ENCODE results near the gene B3GLCT.

DNA sequence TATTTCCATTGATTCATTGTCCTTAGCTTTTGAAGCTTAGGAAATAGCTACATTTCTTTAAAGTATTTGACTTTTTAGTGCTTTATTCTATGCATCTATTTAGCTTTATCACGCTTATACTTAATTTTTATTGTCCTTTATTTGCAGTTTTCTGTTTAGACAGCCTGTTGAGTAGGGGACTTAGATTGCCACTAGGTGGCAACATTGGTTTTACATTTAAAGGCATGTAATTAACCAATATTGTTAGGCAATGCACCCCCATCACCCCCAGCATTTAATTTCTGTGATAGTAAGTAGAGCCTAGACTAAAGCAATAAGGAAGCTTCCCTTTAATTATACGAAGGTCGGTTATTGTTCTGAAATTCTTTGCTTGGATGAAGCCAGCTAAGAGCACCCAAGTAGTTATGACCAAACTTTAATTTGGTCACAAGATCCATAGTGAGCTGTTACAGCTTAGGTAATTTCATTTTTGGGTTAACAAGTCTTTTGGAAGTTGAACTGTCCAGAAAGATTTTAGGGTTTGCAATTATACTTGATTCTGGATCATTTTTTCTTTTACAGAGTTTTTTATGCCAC, 36.5 kb downstream of the B3GLCT start:
- TF ChIP-seq, protein P1, sequence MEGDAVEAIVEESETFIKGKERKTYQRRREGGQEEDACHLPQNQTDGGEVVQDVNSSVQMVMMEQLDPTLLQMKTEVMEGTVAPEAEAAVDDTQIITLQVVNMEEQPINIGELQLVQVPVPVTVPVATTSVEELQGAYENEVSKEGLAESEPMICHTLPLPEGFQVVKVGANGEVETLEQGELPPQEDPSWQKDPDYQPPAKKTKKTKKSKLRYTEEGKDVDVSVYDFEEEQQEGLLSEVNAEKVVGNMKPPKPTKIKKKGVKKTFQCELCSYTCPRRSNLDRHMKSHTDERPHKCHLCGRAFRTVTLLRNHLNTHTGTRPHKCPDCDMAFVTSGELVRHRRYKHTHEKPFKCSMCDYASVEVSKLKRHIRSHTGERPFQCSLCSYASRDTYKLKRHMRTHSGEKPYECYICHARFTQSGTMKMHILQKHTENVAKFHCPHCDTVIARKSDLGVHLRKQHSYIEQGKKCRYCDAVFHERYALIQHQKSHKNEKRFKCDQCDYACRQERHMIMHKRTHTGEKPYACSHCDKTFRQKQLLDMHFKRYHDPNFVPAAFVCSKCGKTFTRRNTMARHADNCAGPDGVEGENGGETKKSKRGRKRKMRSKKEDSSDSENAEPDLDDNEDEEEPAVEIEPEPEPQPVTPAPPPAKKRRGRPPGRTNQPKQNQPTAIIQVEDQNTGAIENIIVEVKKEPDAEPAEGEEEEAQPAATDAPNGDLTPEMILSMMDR (IDR thresholded peaks at IDR 0.05), result peak; percentile 33 to 50 (median 44)
- TF ChIP-seq POLR2A (IDR thresholded peaks at IDR 0.05) (no peak), EP300 (IDR thresholded peaks at IDR 0.05) (no peak)

Data from tibial nerve (tissue), 4 donors.